GM21526 (cell line): ENCODE measurements around the gene ENPP6.
"Not testable (repeated sequence)": the region's sequence is repeated elsewhere in the genome, so short reads cannot be mapped to it uniquely, and the experiment has no call there.

Experiments
- ATAC-seq: cut with Tn5 transposase; IDR thresholded peaks from one replicate; pipeline ENCODE4 v1.9.1; 2021; ENCODE audit warnings: moderate library complexity; ENCODE audit not compliant: unreplicated experiment, low FRiP score

ENPP6 gene

DNA sequence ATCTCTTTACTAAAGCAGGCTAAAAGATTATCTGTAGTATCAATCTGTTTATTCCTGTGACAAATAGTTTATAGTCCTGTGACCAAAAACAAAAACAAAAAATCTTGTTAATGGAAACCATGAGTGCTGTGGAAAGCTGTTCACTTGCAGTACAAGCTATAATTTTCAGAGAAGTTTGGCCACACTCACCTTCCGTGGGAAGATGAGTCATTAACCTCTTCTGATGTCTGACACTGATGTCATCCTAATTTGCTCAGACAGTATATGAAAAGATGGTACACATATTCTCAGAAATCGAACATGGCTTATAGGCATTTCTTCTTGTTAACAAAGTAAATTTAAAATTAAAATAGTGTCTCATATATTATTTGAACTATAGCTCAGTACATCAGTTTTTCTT, 19.9 kb upstream of the ENPP6 start:
- no peak for ATAC-seq

DNA sequence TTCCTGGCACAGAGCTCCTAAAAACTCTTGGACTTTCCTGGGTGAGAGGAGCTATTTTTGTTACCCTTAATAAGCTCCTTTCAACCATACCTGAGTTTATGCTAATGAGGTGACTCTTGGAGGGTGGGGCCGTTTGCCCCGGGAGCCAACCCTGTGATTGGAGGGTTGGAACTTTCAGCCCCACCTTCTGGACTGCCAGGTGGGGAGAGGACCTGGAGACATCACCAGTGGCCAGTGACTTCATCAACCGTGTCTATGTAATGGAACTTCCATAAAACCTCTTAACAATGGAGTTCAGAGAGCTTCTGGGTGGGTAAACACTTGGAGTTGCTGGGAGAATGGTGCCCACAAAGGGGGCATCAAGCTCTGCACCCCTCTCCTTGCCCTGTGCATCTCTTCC, 17.9 kb upstream of the ENPP6 start:
- ATAC-seq = no peak

DNA sequence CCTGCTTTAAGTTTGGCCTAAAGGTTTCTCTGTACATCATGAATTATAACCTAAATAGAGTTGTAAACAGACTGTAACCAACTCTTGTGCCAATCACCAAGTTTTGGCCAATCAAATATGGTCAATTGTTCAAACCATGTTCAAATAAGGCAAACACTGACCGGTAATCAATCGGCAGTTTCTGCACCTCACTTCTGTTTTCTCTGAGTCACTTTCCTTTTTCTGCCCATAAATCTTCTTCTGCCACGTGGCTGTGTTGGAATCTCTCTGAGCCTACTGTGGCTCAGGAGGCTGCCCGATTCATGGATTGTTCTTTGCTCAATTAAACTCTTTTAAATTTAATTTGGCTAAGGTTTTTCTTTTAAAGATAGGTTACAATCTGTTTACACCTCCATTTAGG, 16.5 kb upstream of the ENPP6 start:
- ATAC-seq = no peak

DNA sequence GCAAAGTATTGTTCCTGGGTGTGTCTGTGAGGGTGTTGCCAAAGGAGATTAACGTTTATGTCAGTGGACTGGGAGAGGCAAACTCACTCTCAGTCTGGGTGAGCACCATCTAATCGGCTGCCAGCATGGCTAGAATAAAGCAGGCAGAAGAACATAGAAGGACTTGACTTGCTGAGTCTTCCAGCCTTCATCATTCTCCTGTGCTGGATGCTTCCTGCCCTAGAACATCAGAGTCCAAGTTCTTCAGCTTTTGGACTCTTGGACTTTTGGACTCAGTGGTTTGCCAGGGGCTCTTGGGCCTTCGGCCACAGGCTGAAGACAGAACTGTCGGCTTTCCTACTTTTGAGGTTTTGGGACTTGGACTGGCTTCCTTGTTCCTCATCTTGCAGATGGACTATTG, 15.3 kb upstream of the ENPP6 start:
- ATAC-seq = no peak

DNA sequence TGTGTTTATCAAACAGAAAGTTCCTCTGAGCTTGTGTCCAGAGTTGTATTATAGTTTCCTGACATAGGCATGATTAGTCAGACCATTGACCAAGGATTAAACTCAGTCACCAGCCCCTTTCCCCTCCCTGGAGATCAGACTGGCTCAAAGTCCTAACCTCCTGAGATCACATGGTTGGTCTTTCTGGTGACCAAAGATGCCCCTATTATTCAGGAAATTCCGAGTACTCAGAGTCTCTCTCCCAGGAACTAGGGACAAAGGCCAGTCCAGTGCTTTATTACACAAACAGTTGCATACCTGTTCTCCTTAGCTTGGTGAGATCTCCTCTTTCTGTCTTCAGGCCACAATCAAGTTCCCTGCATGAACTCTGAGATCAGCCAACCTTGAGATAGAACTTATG, 14.5 kb upstream of the ENPP6 start:
- ATAC-seq = no peak

DNA sequence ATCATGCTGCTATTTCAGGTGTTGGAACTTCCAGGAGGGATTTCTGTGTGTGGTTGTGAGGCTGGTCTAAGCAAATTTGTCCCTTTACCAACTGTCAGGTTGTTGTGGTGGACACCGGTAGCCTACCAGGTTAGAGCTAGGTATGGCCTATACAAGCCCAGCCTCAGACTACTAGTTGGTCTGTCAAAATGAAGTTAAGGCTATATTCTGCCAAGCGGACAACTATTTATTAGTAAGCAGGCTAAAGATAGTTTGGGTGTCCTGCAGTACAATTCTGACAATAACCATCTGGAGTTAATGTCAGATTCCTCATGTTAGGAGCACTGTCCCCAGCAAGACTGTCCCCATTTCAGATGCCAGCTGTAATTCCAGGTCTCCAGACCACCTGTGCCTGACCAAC, 13.9 kb upstream of the ENPP6 start:
- no peak for ATAC-seq

DNA sequence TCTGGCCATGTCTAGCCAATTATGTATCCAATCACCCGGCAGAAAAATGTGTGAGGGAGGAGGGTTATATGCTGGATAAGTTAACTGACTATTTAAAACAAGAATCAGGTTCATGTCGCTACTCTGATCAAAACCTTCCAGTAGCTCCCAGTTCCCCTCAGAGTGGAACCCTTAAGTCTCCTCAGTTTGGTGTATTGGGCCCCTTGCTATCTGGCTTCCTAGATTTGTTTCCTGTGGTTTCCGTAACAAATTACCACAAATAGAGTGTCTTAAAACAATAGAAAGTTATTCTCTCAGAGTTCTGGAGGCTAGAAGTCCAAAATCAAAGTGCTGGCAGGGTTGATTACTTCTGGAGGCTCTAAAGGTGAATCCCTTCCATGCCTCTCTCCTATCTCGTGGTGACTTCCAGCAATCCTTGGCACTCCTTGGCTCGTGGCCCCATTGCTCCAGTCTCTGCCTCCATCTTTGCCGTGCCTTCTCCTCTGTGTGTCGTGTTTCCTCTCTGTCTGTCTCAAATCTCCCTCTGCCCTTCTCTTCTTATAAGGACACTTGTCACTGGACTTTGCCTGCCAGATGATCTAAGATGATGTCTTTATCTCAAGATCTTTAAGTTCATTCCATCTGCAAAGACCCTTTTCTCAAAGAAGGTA, 10.5 kb upstream of the ENPP6 start:
- ATAC-seq = no peak

DNA sequence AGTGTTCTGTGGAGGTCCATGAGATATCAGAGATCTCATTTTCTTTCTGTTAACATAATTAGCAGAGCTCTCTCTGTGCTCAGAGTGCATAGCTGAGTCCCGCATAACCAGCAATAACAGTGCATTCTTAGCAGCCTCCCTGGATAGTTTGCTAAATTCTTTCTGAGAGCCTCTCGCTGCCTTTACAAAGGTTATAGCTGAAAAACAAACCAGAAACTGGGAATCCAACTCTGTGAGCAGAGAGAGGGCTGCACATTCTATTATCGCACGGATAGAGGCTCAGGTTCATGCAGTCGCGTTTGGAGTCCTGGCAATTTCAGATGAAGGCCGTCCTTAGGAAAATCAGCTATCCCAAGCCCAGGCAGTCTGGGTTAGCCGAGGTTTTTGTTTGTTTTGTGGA, 1.2 kb downstream of the ENPP6 start:
- ATAC-seq = no peak

DNA sequence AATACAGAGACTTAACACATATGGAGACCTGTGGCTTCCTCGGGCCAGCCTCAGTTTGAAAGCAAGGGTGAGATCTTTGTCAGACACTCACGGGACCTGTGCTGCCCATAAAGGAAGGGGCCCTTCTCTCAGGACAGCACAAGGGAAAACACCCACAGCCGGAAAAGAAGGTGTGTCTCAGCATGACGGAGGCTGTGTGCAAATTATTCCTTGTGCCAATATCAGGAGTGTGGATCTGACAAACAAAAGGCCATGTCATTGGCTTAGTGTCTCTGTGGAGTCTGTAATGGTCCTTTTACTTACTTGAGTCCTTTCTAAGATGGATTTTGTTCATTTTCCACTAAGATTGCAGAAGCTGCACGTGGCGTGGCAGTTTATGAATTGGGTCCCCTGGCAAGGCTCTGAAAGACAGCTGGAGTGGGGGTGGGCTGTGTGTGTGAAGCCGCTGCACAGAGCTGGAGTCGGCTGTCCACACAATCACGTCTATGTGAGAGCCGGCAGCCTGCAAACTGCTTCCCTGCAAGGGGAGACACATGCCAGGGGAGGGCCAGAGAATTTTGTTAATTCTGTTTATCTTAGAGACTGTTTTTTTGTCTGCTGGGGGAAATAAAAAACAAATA, 1.9 kb downstream of the ENPP6 start:
- no peak for ATAC-seq

DNA sequence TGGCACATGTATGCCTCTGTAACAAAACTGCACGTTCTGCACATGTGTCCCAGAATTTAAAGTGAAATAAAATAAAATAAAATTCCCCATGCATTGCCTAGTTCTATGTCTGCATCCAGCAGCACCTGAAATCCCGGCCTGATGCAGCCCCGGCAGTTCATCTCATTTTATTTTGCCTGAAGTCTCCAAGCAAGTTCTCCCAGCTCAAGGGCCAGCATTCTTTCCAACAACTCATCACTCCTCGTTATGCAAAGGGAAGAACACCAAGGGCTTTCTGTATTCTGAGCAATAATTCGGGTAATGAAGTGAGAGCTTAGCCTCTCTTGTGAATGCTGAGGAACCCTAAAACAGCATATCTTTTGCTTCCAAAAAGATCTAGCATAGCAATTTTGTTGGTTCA, 2.7 kb downstream of the ENPP6 start:
- ATAC-seq = no peak

DNA sequence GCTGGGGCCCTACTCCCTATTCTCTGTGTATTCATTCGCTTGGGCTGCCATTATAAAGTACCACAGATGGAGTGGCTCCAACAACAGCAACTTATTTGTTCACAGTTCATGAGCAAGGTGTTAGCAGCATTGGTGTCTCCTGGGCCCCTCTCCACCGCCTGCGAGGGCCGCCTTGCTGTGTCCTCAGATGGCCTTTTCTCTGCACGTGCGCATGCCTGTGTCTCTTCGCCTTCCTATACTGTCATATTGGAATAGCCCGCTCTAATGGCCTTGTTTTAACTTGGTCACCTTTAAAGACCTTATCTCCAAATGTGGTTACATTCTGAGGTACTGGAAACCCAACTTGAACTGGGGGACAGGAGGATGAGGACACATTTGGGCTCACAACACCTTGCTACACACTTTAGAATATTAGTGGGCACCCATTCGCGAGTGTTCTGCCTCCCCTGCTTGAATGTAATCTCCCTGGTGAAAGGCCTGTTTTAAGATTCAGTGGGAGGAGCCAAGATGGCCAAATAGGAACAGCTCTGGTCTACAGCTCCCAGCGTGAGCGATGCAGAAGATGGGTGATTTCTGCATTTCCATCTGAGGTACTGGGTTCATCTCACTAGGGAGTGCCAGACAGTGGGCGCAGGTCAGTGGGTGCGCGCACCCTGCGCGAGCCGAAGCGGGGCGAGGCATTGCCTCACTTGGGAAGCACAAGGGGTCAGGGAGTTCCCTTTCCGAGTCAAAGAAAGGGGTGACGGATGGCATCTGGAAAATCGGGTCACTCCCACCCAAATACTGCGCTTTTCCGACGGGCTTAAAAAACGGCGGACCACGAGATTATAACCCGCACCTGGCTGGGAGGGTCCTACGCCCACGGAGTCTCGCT, 9.7 kb downstream of the ENPP6 start:
- ATAC-seq = not testable (repeated sequence)

DNA sequence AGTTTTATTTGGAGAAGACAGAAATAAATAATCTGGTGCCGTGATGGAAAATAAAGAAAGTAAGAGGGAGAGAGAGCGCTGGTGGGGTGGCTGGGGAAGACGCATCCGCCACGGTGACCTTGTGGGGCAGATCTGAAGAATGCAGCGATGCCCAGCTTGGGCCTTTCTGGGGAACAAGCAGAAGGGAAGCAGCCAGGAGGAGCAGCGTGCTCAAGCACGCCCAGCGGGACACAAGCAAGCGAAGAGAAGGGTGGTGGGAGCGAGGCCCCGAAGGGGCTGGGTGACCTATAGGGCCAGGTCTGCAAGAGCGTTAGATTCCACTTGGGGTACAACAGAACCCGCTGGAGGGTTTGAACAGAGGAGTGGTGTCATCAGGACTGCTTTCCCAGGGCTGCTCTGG, 12.4 kb downstream of the ENPP6 start:
- no peak for ATAC-seq

DNA sequence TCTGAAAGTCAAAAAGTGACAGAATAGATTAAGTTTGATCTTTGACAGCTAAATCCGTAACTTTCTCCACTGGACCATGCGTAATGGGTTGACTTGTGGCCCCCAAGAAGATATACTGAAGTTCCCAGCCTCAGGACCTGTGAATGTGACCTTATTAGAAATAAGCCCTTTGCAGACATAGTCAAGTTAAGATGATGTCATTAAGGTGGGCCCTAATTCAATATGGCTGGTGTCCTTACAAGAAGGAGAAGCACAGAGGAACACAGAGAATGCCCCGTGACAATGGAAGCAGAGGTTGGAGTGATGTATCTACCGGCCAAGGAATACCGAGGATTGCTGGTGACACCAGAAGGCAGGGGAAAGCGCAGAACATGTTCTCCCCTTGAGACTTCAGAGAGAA, 14.4 kb downstream of the ENPP6 start:
- no peak for ATAC-seq

DNA sequence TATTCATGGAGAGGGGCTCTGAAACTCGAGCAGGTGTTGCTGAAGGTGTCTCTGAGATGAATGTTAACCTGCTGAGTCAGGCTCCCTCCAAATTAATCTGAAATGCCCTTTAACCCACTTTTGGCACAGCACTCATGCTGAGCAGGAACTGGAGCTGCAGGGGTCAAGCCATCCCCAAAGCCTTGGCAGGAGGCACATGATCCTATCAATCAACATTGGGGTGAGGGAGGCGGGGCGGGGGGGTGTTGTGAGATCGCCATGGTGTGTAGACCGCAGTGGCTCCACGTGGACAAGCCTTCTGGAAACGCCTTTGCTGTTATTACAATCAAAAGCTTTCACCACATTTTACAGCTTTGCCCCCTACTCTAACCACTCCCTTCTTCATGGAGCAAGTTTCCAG, 16.5 kb downstream of the ENPP6 start:
- ATAC-seq = no peak

DNA sequence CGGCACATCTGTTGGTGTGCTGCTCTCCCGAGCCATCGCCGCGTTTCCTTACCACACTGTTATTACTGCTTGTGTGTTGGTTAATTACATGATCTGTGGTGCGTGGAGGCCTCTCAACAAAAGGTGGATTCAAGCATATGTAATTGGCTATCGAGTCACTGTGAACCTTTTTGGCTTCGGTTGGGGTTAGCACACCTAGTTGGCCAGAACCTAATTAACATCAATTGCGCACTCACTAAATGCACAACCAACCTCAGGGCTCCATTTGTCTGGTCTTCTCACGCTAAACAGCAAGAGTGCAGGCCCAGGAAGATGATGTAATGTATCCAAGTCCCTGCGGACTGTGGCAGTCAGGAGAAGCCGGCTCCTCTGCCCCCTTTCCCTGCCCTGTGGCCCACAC, 17.4 kb downstream of the ENPP6 start:
- ATAC-seq = no peak

DNA sequence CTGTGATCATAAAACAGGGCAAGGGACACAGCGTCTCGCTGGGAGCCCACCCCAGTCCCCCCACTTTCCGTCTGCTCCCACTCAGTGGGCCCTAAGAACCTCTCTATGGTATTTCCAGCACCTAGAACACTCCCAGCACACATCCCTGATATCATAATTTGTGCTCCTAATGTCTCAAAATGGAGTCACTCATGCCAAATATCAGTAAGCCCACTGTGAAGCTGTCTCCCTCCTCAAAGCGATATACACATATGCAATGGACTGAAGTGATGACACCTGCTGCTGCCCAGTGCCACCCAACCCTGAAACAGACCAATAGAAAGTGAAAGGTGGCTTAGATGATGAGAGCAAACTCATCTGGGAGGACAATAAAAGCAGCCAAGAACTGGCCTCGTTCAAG, 17.9 kb downstream of the ENPP6 start:
- ATAC-seq = no peak

DNA sequence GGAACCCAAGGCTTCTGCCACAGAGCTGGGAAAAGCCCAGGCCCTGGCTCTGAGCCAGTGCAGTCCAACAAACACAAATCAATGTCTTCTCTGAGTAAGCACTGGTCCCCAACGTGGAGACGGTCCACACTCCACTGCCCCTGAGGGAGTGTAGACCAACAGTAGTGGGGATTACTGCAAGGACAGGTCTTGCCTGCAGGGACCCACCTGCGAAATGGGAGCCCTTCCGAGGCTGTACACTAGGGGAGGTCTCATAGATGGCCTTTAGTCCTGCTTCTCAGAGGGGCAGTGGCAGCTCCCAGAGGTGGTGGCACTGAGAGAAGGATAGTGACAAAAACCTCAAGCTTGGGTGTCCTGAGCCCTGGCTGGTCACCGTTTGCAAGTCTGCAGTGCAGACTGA, 19.5 kb downstream of the ENPP6 start:
- ATAC-seq = no peak

DNA sequence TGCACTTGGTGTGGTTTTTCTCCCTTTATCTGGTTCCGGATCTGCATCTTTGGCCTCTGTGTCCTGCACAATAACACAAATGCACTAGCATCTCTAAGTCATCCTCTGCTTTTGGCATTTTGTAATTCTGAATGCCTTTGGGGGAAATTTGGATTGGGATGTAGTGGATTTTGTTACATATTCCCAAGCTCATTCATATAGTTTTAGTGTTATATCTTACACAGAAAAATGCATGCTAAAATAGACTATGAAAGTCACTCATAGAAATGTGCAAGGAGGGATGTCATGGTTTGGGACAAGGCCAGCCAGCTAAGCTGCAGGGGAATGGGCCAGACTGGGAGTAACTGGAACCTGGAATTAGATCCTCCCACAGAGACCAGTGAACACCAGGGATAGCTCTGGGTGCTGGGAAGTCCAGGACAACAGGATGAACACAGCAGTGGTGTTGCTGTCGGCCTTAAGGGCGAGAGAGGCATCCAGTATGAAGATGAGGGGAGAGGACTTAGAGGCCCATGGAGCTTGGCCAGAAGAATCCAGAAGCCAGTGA, 20.1 kb downstream of the ENPP6 start:
- ATAC-seq = no peak

DNA sequence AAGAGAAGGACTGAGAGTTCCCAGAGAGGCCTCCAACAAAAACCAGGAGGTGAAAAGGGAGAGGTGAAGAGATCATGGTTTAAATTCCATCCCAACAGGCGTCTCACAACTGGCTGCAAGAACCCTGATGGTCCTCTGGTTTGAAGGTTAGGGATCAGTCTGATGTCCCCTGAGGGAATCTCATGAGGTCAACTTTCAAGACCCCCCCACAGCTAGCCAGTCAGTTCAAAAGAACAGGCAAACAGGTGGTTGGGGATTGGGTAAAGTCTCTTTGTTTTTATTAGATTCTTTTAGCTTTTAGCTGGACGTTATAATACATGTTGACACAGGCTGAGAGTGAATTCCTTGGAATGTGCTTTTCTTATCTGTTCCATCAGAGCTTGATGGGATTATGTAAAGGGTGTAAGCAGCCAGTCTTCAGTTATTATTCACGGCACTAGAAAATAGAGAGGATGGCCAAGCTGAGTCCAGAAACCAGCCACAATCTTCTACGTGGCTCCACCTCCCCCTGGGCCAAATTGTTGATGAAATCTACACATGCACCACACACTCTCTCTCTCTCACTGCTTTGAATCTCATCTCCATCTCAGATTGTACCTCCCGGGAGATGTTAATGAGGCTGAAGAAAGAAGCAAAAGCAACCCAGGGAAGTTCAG, 20.8 kb downstream of the ENPP6 start:
- no peak for ATAC-seq

DNA sequence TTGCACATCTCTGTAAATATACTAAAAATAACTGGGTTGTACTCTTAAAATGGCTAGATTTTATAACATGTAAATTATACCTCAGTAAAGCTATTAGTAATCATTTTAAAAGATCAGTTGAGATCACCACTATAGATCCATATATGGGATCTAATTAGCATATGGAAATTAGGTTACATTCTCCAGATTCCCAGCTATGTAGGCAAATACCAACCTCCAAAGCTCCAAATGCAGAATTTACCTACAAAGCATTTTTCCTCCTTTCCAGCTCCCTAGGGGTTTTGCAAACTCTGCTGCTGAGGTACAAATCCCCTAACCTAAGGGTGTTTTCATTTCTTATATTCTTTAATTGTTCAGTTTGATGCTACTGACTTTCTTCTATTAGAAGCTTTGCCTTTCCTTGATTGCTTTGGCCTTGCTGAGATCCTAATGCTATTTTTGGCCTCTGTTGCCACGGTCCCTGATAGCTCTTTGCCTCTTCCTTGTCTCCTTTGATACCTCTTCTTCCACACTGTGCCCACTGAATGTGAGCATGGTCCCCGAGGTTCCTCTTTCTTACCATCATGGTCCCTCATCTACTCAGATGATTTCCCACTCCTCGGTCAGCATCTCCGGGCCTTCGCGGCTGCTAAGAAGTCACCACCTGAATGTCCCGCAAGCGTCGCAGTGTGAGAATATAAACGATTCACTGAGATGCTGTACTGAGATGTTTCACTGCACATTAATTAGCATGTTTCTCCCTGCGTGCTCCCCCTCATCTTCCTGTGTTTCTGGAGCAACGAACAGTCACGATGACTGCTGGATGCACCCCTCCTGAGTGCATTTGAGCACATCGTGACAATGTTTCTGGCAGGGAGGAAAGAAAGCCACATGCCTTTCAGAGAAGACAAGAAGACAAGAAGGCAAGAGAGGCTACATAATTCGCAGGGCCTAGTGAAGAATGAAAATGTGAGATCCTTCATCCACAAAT, 23.8 kb downstream of the ENPP6 start:
- no peak for ATAC-seq
